Endothelial cell (in vitro differentiated cells): ENCODE results near the gene ABHD12. TPM values are rescaled to one million over a fixed set of nuclear protein-coding genes. Genes with fewer than 3 reads are reported as not detected.

Experiments used
- DNase-seq: peaks from one replicate; pipeline ENCODE4 v3.0.0; 2021; ENCODE audit warnings: low spot score
- H3K27ac Mint-ChIP-seq: one replicate; pipeline ENCODE4 v1.8.0; 2021; ENCODE audit warnings: mixed read lengths, inconsistent platforms; ENCODE audit not compliant: unreplicated experiment
- H3K27me3 Mint-ChIP-seq: one replicate; pipeline ENCODE4 v1.8.0; 2021; ENCODE audit warnings: mild to moderate bottlenecking, moderate library complexity, mixed read lengths, inconsistent platforms; ENCODE audit not compliant: unreplicated experiment
- H3K36me3 Mint-ChIP-seq: one replicate; pipeline ENCODE4 v1.8.0; 2021; ENCODE audit warnings: mild to moderate bottlenecking, low read depth, mixed read lengths, inconsistent platforms; ENCODE audit not compliant: unreplicated experiment
- H3K4me1 Mint-ChIP-seq: one replicate; pipeline ENCODE4 v1.8.0; 2021; ENCODE audit warnings: mild to moderate bottlenecking, mixed read lengths, inconsistent platforms; ENCODE audit not compliant: unreplicated experiment
- H3K4me3 Mint-ChIP-seq: one replicate; pipeline ENCODE4 v1.8.0; 2021; ENCODE audit warnings: mild to moderate bottlenecking, mixed read lengths, inconsistent platforms; ENCODE audit not compliant: unreplicated experiment
- H3K9me3 Mint-ChIP-seq: one replicate; pipeline ENCODE4 v1.8.0; 2021; ENCODE audit warnings: mixed read lengths, inconsistent platforms; ENCODE audit not compliant: unreplicated experiment
- total RNA-seq: library from RNA; stranded (reverse); fragmentation: NEBNext Ultra II Directional; extraction: Animal tissue kit (Norgen Biotek cat#: 25700); gene quantifications from one replicate; pipeline ENCODE4 v1.2.1, GENCODE V29; 2021; ENCODE audit not compliant: unreplicated experiment
- TF ChIP-seq, protein P1 (sequence below): fragments of 200-600 bp; sonication (generic); IDR thresholded peaks from one replicate; pipeline ENCODE4 v1.5.0; 2021; ENCODE audit warnings: antibody characterized with exemption; ENCODE audit not compliant: unreplicated experiment

Gene ABHD12
- total RNA-seq, 1 donor from 2014 or later = 28.0 TPM

DNA sequence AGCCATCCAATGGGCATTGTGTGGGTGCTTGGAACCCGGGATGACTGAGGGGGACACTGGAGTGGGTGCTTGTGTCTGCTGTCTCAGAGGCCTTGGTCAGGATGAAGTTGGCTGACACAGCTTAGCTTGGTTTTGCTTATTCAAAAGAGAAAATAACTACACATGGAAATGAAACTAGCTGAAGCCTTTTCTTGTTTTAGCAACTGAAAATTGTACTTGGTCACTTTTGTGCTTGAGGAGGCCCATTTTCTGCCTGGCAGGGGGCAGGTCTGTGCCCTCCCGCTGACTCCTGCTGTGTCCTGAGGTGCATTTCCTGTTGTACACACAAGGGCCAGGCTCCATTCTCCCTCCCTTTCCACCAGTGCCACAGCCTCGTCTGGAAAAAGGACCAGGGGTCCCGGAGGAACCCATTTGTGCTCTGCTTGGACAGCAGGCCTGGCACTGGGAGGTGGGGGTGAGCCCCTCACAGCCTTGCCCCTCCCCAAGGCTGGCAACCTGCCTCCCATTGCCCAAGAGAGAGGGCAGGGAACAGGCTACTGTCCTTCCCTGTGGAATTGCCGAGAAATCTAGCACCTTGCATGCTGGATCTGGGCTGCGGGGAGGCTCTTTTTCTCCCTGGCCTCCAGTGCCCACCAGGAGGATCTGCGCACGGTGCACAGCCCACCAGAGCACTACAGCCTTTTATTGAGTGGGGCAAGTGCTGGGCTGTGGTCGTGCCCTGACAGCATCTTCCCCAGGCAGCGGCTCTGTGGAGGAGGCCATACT, 93.3 kb downstream of the ABHD12 start:
- no peaks in the 10 kb centered on the region for H3K4me1 Mint-ChIP-seq
- no peaks in the 10 kb centered on the region for H3K9me3 Mint-ChIP-seq
- TF ChIP-seq, protein P1, sequence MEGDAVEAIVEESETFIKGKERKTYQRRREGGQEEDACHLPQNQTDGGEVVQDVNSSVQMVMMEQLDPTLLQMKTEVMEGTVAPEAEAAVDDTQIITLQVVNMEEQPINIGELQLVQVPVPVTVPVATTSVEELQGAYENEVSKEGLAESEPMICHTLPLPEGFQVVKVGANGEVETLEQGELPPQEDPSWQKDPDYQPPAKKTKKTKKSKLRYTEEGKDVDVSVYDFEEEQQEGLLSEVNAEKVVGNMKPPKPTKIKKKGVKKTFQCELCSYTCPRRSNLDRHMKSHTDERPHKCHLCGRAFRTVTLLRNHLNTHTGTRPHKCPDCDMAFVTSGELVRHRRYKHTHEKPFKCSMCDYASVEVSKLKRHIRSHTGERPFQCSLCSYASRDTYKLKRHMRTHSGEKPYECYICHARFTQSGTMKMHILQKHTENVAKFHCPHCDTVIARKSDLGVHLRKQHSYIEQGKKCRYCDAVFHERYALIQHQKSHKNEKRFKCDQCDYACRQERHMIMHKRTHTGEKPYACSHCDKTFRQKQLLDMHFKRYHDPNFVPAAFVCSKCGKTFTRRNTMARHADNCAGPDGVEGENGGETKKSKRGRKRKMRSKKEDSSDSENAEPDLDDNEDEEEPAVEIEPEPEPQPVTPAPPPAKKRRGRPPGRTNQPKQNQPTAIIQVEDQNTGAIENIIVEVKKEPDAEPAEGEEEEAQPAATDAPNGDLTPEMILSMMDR = no peak
- peaks cover 7% of the 10 kb centered on the region for H3K36me3 Mint-ChIP-seq
- H3K27me3 Mint-ChIP-seq = peaks cover 11% of the 10 kb centered on the region
- no peak overlapping the region for H3K27ac Mint-ChIP-seq
- no peak overlapping the region for H3K4me3 Mint-ChIP-seq
- DNase-seq = no peak

DNA sequence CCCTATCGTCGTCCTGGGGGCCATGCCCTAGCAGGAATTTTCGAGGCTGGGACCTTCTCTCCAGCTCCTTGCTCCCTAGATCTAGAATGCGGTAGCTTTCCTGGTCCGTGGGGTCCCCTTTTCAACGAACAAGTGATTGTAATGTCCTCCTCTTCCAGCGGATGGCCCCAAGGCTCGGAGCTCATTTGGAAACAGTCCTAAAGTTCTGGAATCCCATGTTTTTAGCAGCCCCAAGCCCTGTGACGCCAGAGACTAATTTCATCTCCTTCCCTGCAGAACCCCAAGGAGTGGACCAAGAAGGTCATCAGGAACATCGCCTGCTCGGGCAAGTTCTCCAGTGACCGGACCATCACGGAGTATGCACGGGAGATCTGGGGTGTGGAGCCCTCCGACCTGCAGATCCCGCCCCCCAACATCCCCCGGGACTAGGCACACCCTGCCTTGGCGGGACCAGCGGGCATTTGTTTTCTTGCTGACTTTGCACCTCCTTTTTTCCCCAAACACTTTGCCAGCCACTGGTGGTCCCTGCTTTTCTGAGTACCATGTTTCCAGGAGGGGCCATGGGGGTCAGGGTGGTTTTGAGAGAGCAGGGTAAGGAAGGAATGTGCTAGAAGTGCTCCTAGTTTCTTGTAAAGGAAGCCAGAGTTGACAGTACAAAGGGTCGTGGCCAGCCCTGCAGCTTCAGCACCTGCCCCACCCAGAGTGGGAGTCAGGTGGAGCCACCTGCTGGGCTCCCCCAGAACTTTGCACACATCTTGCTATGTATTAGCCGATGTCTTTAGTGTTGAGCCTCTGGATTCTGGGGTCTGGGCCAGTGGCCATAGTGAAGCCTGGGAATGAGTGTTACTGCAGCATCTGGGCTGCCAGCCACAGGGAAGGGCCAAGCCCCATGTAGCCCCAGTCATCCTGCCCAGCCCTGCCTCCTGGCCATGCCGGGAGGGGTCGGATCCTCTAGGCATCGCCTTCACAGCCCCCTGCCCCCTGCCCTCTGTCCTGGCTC, 94.2 kb downstream of the ABHD12 start:
- TF ChIP-seq, protein P1 = peak; percentile 30
- no peak overlapping the region for H3K4me3 Mint-ChIP-seq

DNA sequence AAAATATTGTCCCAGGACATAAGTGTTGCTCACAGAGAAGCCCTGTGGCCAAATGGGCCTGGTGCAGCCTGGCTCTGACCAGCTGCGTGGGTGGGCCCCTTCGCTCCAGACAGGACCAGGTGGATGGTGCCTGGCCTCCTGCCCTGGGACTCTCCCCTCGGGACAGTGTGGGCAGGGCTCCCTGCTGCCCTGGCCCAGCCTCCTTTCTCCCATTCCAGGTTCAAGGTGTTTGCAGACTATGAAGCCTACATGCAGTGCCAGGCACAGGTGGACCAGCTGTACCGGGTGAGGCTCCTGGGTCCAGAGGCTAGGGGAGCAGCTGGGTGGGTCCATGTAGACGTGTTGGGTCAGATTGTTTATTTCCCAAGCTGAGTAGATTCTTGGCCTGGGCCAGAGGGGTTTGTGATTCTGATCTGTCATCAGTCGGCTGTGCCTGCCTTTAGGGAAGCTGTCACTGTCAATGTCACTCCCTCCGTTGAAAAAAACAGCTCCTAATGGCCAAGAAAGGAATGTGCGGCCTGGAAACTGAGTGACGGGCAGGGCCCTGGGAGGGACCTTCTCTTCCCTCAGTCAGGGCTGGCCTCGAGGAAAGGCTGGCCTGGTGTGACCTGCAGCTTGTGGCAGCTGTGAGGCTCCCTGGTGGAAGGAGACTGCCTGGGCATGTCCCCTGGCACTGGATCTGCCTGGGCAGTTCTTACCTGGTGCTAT, 95.1 kb downstream of the ABHD12 start:
- peaks cover 7% of the 10 kb centered on the region for H3K36me3 Mint-ChIP-seq
- H3K4me1 Mint-ChIP-seq = no peaks in the 10 kb centered on the region
- H3K9me3 Mint-ChIP-seq = no peaks in the 10 kb centered on the region
- H3K27me3 Mint-ChIP-seq = peaks cover 7% of the 10 kb centered on the region
- no peak for DNase-seq
- H3K27ac Mint-ChIP-seq = no peak overlapping the region
- no peak overlapping the region for H3K4me3 Mint-ChIP-seq
- TF ChIP-seq, protein P1 = no peak

More for the DNA sequence above, 94.2 kb downstream of the ABHD12 start:
- H3K9me3 Mint-ChIP-seq = no peaks in the 10 kb centered on the region
- H3K27ac Mint-ChIP-seq = no peak overlapping the region
- no peaks in the 10 kb centered on the region for H3K4me1 Mint-ChIP-seq
- H3K27me3 Mint-ChIP-seq = peaks cover 7% of the 10 kb centered on the region
- DNase-seq = no peak
- H3K36me3 Mint-ChIP-seq = peaks cover 7% of the 10 kb centered on the region

DNA sequence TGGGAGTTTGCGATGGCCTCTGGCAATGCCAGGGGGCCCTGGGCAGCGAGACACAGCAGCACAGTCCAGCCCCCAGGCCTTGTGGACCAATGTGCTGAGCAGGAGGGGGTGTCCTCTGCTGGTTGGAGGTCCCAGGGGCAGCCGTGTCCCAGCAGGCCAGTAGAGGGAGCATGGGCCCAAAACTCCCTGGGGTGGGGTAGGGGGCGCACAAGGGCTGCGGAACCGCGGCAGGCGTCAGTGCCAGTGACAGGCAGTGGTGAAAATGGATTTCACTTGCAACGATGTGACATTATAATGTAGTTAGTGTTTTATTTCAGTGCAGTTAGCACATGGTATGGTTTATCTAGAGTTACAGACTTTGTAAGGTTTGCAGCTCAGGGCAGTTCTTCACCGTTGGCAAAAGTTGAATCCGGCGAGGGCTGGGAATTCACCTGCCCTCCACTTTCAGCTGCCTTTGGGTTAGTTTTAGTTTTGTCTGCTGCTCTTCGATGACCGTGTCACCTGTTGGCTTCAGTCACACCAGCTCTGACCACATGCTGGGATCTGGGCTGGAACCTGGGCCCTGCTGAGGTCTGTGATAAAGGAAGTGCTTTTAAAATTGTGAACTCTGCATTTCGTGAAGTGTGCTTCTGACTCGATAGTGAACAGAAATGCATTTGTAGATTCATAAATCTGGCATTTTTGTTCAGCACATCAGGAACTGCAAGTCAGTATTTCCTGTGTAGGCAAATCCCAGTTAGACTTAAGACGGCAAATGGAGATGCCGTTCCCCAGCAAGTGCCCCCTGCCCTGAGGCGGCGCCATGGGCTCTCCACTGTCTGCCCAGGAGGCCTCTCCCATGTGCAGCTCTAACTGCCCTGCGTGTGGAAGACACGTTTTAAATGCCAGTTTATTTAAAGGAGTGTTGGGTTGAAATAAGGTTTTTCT, 95.9 kb downstream of the ABHD12 start:
- no peak overlapping the region for H3K27ac Mint-ChIP-seq
- TF ChIP-seq, protein P1 = peak; percentile 76
- H3K4me3 Mint-ChIP-seq = no peak overlapping the region
- no peaks in the 10 kb centered on the region for H3K4me1 Mint-ChIP-seq
- DNase-seq = peak; percentile 82
- H3K9me3 Mint-ChIP-seq = no peaks in the 10 kb centered on the region
- H3K36me3 Mint-ChIP-seq = peaks cover 15% of the 10 kb centered on the region
- peaks cover 5% of the 10 kb centered on the region for H3K27me3 Mint-ChIP-seq
